22Rv1 (cell line): ENCODE data around the gene LIPA.

Source experiments
- H3K27ac ChIP-seq: fragments of 450-650 bp; 2 replicates; pipeline ENCODE4 v1.5.1; 2017
- ZFX ChIP-seq: fragments of 450-650 bp; IDR thresholded peaks from 2 replicates; pipeline ENCODE4 v1.6.1; 2017; ENCODE audit warnings: antibody characterized with exemption, borderline replicate concordance
- TF ChIP-seq, protein P1 (sequence below): fragments of 450-650 bp; IDR thresholded peaks from 2 replicates; pipeline ENCODE4 v1.5.1; 2017; ENCODE audit warnings: mild to moderate bottlenecking

LIPA gene

DNA sequence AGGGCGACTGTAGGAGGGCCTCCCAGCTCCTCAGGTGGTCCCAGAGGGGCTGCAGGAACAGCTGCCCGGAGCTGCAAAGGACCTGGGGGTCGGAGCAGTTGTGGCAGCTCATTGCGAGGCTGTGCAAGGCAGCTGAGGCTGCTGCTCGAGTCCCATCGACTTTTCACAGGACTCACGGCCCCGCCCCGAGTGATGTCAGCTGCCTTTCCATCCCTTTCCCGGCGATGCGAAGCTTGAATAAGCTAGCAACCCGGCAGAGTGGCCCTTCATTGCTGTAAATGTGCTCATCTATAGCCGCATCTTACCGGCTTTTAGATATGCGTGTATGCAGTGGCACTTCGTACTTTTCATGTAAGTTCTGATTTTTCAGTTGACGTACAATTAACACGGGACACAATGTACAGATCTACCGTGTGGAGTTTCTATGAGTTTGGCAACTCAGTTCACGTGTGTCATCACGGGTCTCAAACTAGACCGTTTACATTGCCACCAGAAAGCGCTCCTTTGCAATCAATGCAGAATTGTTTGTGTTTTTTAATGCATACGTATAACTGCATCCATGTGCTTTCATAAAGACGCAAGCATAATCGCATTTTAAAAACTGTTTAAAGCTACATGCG is 44.3 kb downstream of the LIPA start, which contains the start of gene CH25H:
CH25H (minus strand) TSS at position 137 of the 620 bp plus-strand sequence; CDS start at position 112, 25 bp downstream.
- TF ChIP-seq, protein P1, sequence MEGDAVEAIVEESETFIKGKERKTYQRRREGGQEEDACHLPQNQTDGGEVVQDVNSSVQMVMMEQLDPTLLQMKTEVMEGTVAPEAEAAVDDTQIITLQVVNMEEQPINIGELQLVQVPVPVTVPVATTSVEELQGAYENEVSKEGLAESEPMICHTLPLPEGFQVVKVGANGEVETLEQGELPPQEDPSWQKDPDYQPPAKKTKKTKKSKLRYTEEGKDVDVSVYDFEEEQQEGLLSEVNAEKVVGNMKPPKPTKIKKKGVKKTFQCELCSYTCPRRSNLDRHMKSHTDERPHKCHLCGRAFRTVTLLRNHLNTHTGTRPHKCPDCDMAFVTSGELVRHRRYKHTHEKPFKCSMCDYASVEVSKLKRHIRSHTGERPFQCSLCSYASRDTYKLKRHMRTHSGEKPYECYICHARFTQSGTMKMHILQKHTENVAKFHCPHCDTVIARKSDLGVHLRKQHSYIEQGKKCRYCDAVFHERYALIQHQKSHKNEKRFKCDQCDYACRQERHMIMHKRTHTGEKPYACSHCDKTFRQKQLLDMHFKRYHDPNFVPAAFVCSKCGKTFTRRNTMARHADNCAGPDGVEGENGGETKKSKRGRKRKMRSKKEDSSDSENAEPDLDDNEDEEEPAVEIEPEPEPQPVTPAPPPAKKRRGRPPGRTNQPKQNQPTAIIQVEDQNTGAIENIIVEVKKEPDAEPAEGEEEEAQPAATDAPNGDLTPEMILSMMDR, result no peak
- TF ChIP-seq ZFX, result no peak
- H3K27ac ChIP-seq, result peak within 1 kb of the TSS; percentile 13; the same call in 1 of the 2 replicates

DNA sequence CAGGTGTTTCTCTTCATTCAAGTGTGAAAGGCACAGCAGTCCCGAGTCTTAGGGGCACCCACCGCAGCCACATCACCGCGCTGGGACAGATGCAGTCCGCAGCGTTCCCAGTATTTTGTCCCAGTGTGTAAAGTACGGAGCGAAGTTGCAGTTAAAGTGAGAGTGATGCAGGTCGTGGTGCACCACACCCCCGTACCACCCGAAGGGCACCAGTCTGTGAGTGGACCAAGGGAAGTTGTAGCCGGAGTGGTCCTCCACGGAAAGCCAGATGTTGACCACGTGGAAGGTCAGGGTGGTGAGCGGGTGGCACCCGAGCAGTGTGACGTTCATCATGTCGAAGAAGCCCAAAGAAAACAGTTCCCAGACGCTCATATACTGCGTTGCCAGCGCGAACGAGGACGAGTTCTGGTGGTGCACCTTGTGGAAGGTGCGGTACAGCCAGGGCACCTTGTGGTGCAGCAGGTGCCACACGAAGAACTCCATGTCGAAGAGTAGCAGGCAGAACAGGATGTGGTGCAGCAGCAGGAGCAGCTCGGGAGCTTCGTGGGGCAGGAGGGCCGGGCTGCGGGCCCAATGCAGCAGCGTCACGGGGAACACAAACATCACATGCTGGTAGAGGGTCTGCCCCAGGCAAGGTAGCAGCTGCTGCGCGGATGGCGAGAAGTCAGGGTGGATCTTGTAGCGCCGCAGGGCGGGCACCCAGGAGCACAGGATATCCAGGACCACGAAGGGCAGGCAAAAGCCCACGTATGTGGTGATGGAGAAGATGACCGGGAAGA is 45.0 kb downstream of the LIPA start:
- H3K27ac ChIP-seq, result peak overlapping the region; percentile 13; the same call in 1 of the 2 replicates
- no peak for TF ChIP-seq ZFX
- TF ChIP-seq, protein P1, result no peak

DNA sequence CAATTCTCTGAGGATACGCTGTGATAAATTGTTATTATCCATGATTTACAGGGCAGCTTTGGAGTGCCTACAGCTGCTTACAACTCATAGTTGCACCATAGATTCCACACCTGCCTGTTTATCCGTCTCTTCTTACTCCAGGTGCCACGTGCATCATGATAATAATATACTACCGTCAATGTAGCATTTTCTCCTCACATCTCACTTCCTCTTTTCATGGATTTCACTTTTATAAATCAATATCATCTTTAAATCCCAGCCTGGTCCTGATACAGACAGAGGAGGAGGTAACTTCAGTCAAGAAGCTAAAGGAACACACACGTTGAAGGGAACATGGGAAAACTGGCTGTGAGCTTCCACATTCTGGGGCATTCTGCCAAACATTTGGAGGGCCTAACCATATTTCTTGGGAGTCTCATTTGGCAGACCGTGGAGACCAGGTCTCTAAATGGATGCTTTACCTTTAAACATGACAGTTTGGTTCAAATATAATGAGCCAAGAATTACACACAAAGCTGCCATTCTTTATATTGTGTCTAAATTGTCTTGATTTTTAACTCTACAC is 46.9 kb downstream of the LIPA start:
- H3K27ac ChIP-seq, result no peak overlapping the region
- no peak for TF ChIP-seq ZFX
- TF ChIP-seq, protein P1, result no peak

DNA sequence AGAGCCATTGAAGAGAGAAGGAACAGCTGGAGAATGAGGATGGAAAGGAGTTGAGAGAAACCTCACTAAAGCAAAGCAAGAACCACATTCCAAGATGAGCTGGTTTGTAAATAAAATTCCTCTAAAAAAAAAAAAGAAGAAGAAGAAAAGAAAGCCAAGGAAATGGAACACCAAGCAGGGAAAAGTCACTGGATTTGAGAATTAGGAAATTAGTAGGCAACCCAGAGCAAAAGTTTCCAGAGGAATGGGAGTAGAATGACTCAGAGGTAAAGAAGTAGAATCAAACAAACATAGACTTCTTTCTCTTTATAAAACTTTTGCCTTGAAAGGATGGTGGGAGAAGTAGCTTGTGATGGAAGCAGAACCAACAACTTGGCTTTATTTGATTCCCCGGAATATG is 48.3 kb downstream of the LIPA start:
- no peak overlapping the region for H3K27ac ChIP-seq
- TF ChIP-seq, protein P1, result no peak
- TF ChIP-seq ZFX, result no peak

DNA sequence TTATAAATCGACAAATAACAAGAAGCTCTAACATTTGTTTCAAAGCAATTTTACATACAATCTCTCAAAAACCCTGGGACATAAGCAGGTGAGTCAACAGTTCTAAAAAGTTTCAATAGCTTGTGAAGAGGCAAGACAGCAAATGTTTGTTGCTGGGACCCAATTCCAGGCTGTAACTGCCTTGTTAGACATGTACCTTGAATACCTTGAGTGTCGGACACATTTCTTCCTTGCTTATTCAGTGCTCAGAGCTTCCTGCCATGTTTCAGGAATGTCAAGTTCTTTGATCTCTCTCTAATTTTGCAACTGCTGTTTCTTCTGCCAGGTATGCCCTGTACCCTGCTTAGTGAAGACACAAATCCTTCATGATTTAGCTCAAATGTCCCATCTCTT is 49.5 kb downstream of the LIPA start:
- no peak for TF ChIP-seq ZFX
- TF ChIP-seq, protein P1, result no peak
- no peak overlapping the region for H3K27ac ChIP-seq

DNA sequence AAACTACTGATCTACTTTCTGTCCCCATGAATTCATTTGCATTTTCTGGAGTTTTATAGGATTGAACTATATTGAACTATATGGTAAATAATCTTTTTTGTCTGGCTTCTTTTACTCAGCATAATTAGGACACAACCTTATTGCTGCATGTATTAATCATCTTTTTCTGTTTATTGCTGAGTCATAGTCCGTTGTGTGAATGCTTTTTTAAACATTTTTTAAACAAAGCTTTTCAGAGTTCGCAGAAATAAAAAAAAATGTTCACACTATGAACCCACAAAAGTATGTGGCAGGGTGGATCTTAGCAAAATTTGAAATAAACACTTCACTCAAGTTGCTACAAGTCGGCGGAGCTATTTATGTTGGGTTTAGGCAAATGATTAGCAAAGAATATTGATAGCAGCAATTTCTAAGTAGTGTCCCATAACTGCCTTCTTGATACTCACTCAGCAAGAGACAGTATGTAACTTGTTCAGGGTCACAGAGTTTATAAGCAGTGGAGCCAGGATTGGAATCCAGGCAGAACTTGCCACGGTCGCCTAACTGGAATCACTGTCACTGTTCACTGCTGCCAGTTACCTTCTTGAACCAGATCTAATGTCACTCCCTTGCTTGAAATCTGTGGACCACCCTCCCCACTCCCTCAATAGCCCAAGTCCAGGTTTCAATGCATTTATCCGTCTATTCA is 50.1 kb downstream of the LIPA start:
- no peak overlapping the region for H3K27ac ChIP-seq
- TF ChIP-seq, protein P1, result no peak
- no peak for TF ChIP-seq ZFX
